ENCODE measurements around the gene FRY. TPM values are rescaled to one million over a fixed set of nuclear protein-coding genes. Genes with fewer than 3 reads are reported as not detected.

Gene FRY
- total RNA-seq, 5 donors from 2014 or later (not counting 1 experiment from before 2014, with no cell fraction given) = 11.5 to 35.3 (median 15.2) TPM

DNA sequence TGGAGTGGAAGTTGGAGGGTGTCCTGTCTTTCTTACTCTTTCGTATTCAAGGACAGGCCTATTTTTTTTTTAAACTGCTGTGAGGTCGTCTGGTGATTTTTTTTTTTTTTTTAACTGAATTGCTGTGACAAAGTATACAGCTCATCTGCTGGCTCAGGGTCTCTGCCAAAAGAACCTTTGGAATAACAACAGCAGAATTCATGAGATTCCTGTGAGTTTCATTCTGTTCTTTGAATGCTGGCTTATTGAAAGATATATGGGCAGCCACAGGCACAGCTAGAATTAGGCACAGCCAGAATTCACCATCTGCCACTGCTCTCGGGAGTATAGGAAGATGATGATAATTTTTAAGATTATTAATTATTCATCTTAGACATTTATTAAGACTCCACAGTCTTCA lies 21.4 kb upstream of the FRY start:
- Mint-ChIP-seq H3K4me1 (no peaks in the 10 kb centered on the region), H3K4me3 (no peak overlapping the region), H3K36me3 (no peaks in the 10 kb centered on the region), H3K27me3 (peaks cover 0 to 4% of the 10 kb centered on the region in 2 donors), H3K9me3 (no peaks in the 10 kb centered on the region), H3K27ac (no peak overlapping the region)
- ChIA-PET POLR2A (no interaction called here), CTCF (no interaction called here)
- Histone ChIP-seq H3K4me1 (ENCODE audit: control insufficient read depth in 1 of 2, extremely low read depth in 1 of 2, insufficient read depth in 2 of 2, low read length in 2 of 2) (no peaks in the 10 kb centered on the region), H3K4me3 (ENCODE audit: control insufficient read depth in 1 of 2, extremely low read depth in 1 of 2, low read length in 1 of 2) (no peak overlapping the region), H3K27me3 (replicated peaks in 1 of 2; ENCODE audit: control insufficient read depth in 2 of 2, extremely low read depth in 1 of 2, insufficient read depth in 2 of 2, low read length in 1 of 2) (no peaks in the 10 kb centered on the region), H3K9me3 (no peaks in the 10 kb centered on the region), H3K36me3 (ENCODE audit: control insufficient read depth in 2 of 2, extremely low read depth in 1 of 2, insufficient read depth in 1 of 2, low read length in 1 of 2) (no peaks in the 10 kb centered on the region), H3K27ac (ENCODE audit: low read length) (no peak overlapping the region)
- ATAC-seq (replicated peaks in 1 of 4) (no peak), DNase-seq (no peak)
- WGBS (ENCODE audit: insufficient coverage) = no CpG with 5 or more reads among the region's 3 CpGs

DNA sequence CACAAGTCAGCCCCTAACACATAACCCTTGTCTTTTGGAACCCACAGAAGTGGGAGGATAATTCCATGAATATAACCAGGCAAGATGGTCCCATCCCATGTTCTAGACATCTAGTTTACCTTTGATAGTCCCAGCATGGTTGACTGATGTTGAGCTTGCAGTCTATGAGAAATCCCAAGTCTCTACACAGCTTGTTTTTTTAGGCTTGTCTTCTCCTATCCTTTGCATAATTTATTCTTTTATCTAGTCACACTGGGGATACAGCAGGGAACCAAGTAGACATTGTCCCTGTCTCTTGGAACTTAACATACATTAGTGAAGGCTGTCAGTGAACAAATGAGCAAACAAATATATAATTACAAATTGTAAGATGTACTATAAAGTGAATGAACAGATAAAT lies 19.6 kb upstream of the FRY start:
- ATAC-seq (replicated peaks in 1 of 4) = no peak
- Mint-ChIP-seq H3K4me1 (no peaks in the 10 kb centered on the region), H3K36me3 (no peaks in the 10 kb centered on the region), H3K4me3 (no peak overlapping the region), H3K27ac (no peak overlapping the region), H3K9me3 (no peaks in the 10 kb centered on the region), H3K27me3 (peaks cover 0 to 4% of the 10 kb centered on the region in 2 donors)
- Histone ChIP-seq H3K27me3 (replicated peaks in 1 of 2; ENCODE audit: control insufficient read depth in 2 of 2, extremely low read depth in 1 of 2, insufficient read depth in 2 of 2, low read length in 1 of 2) (no peaks in the 10 kb centered on the region), H3K4me1 (ENCODE audit: control insufficient read depth in 1 of 2, extremely low read depth in 1 of 2, insufficient read depth in 2 of 2, low read length in 2 of 2) (no peaks in the 10 kb centered on the region), H3K4me3 (ENCODE audit: control insufficient read depth in 1 of 2, extremely low read depth in 1 of 2, low read length in 1 of 2) (no peak overlapping the region), H3K36me3 (ENCODE audit: control insufficient read depth in 2 of 2, extremely low read depth in 1 of 2, insufficient read depth in 1 of 2, low read length in 1 of 2) (no peaks in the 10 kb centered on the region), H3K27ac (ENCODE audit: low read length) (no peak overlapping the region), H3K9me3 (no peaks in the 10 kb centered on the region)
- ChIA-PET CTCF (no interaction called here), POLR2A (interaction anchor here (0.5 kb wide), 2 partner anchors 29 to 132 kb away, joined by 3 to 5 read pairs; no protein-coding TSS in a partner anchor)
- DNase-seq = no peak

DNA sequence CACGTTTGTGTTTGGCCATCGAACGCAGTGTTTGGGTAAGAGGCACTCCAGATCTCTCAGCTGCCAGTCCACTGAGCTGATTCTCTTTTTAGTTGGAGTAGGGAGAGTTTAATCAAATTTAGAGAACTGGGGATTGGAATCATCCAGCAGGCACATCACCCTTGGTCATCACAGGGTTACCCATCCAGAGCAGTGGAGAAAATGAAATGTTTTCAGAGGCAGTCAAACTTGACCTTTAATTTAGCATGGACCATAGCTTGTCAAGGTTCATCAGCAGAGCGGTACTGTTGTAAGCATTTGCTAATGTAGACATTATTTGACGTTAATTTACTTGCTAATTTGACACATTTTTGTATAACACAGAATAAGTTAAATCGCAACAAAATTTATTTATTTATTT lies 18.4 kb upstream of the FRY start:
- WGBS (ENCODE audit: insufficient coverage) = no CpG with 5 or more reads among the region's 6 CpGs
- ChIA-PET CTCF (no interaction called here), POLR2A (no interaction called here)
- H3K4me3 ChIP-seq (ENCODE audit: control insufficient read depth in 1 of 2, extremely low read depth in 1 of 2, low read length in 1 of 2) = no peak overlapping the region
- no peaks in the 10 kb centered on the region for H3K27me3 ChIP-seq (replicated peaks in 1 of 2; ENCODE audit: control insufficient read depth in 2 of 2, extremely low read depth in 1 of 2, insufficient read depth in 2 of 2, low read length in 1 of 2)
- H3K27ac ChIP-seq (ENCODE audit: low read length) = no peak overlapping the region
- no peaks in the 10 kb centered on the region for H3K36me3 Mint-ChIP-seq
- H3K9me3 Mint-ChIP-seq = no peaks in the 10 kb centered on the region
- H3K4me1 ChIP-seq (ENCODE audit: control insufficient read depth in 1 of 2, extremely low read depth in 1 of 2, insufficient read depth in 2 of 2, low read length in 2 of 2) = no peaks in the 10 kb centered on the region
- H3K9me3 ChIP-seq = no peaks in the 10 kb centered on the region
- H3K27ac Mint-ChIP-seq = no peak overlapping the region
- no peak overlapping the region for H3K4me3 Mint-ChIP-seq
- peaks cover 0 to 4% of the 10 kb centered on the region in 2 donors for H3K27me3 Mint-ChIP-seq
- H3K36me3 ChIP-seq (ENCODE audit: control insufficient read depth in 2 of 2, extremely low read depth in 1 of 2, insufficient read depth in 1 of 2, low read length in 1 of 2) = no peaks in the 10 kb centered on the region
- no peaks in the 10 kb centered on the region for H3K4me1 Mint-ChIP-seq
- no peak for DNase-seq
- ATAC-seq (replicated peaks in 1 of 4) = no peak

DNA sequence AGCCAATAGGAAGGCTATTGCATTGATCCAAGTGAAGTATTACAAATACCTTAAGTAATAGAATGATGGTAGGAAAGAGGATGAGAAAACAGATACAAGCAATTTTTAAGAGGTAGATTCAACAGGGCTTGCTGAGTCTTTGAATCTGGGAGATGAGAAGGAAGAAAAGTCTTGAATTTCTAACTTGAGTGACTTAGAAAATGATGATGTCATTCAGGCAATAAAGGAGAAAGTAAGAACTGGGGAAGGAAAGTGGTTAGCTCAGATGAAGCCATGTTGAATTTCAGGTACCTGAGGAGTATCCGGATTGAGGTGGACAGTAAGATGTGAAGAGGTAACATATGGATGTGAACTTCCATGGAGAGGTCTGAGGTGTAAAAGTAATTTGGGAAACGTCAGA lies 15.5 kb upstream of the FRY start:
- Histone ChIP-seq H3K27ac (ENCODE audit: low read length) (no peak overlapping the region), H3K36me3 (ENCODE audit: control insufficient read depth in 2 of 2, extremely low read depth in 1 of 2, insufficient read depth in 1 of 2, low read length in 1 of 2) (no peaks in the 10 kb centered on the region), H3K27me3 (replicated peaks in 1 of 2; ENCODE audit: control insufficient read depth in 2 of 2, extremely low read depth in 1 of 2, insufficient read depth in 2 of 2, low read length in 1 of 2) (no peaks in the 10 kb centered on the region), H3K4me3 (ENCODE audit: control insufficient read depth in 1 of 2, extremely low read depth in 1 of 2, low read length in 1 of 2) (no peak overlapping the region), H3K9me3 (no peaks in the 10 kb centered on the region), H3K4me1 (ENCODE audit: control insufficient read depth in 1 of 2, extremely low read depth in 1 of 2, insufficient read depth in 2 of 2, low read length in 2 of 2) (no peaks in the 10 kb centered on the region)
- Mint-ChIP-seq H3K36me3 (no peaks in the 10 kb centered on the region), H3K27ac (no peak overlapping the region), H3K4me3 (no peak overlapping the region), H3K27me3 (peaks cover 0 to 4% of the 10 kb centered on the region in 2 donors), H3K4me1 (no peaks in the 10 kb centered on the region), H3K9me3 (no peaks in the 10 kb centered on the region)
- DNase-seq (no peak), ATAC-seq (replicated peaks in 1 of 4) (no peak)
- WGBS (ENCODE audit: insufficient coverage) = 100% methylated on average over 1 of the region's 2 CpGs
- POLR2A ChIA-PET = no interaction called here
- CTCF ChIA-PET = interaction anchor here in 1 of 2 donors (0.7 kb wide), 1 partner anchor 378 kb away, joined by 3 read pairs; no protein-coding TSS in a partner anchor

DNA sequence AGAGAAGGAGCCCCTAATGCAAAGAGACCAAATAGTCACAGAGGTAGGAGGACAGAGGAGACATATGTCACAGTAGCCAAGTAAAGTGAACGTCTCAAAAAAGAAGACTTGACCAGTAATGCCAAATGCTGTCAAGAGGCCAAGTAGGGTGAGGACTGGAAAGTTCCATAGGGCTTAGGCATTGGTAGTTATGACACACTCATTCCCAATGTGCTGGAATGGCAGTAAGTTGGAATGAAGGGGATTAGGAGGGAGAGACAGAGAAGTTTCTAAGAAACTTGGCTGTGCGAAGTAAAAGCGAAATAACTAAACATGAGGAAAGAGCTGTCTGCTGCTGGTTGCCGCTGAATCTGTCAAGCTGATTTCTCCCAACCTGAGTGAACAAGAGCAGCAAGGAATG lies 14.9 kb upstream of the FRY start:
- WGBS (ENCODE audit: insufficient coverage) = 83% methylated on average over 4 of the region's 4 CpGs
- no peak for ATAC-seq (replicated peaks in 1 of 4)
- CTCF ChIA-PET = interaction anchor here in 1 of 2 donors (0.7 kb wide), 1 partner anchor 378 kb away, joined by 3 read pairs; no protein-coding TSS in a partner anchor

DNA sequence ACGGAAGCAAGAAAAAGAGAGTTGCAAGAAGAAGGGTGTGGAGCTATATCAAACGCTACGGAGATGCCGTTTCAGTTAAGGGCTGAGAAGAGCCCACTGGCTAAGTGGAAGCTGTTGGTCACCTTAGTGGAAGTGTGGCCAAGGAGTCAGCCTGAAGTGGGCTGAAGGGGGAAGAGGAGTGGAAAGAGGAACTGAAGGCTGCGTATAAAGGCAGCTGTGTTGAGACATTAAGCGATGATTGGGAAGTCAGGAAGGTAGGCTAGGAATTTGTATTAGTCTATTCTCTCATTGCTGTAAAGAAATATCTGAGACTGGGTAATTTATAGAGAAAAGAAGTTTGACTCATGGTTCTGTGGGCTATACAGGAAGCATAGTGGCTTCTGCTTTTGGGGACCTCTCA lies 14.1 kb upstream of the FRY start:
- Histone ChIP-seq H3K4me1 (ENCODE audit: control insufficient read depth in 1 of 2, extremely low read depth in 1 of 2, insufficient read depth in 2 of 2, low read length in 2 of 2) (no peaks in the 10 kb centered on the region), H3K36me3 (ENCODE audit: control insufficient read depth in 2 of 2, extremely low read depth in 1 of 2, insufficient read depth in 1 of 2, low read length in 1 of 2) (no peaks in the 10 kb centered on the region), H3K9me3 (no peaks in the 10 kb centered on the region), H3K27me3 (replicated peaks in 1 of 2; ENCODE audit: control insufficient read depth in 2 of 2, extremely low read depth in 1 of 2, insufficient read depth in 2 of 2, low read length in 1 of 2) (no peaks in the 10 kb centered on the region), H3K27ac (ENCODE audit: low read length) (no peak overlapping the region), H3K4me3 (ENCODE audit: control insufficient read depth in 1 of 2, extremely low read depth in 1 of 2, low read length in 1 of 2) (no peak overlapping the region)
- no peaks in the 10 kb centered on the region for H3K36me3 Mint-ChIP-seq
- ChIA-PET CTCF (no interaction called here), POLR2A (no interaction called here)
- DNase-seq (no peak), ATAC-seq (replicated peaks in 1 of 4) (no peak)
- no peak overlapping the region for H3K27ac Mint-ChIP-seq
- H3K4me1 Mint-ChIP-seq = no peaks in the 10 kb centered on the region
- WGBS (ENCODE audit: insufficient coverage) = 93% methylated on average over 6 of the region's 6 CpGs
- H3K27me3 Mint-ChIP-seq = no peaks in the 10 kb centered on the region
- H3K4me3 Mint-ChIP-seq = no peak overlapping the region
- H3K9me3 Mint-ChIP-seq = no peaks in the 10 kb centered on the region

More for the DNA sequence above, 14.9 kb upstream of the FRY start:
- Mint-ChIP-seq H3K27me3 (no peaks in the 10 kb centered on the region), H3K36me3 (no peaks in the 10 kb centered on the region), H3K27ac (no peak overlapping the region), H3K4me3 (no peak overlapping the region), H3K9me3 (no peaks in the 10 kb centered on the region), H3K4me1 (no peaks in the 10 kb centered on the region)
- Histone ChIP-seq H3K27me3 (replicated peaks in 1 of 2; ENCODE audit: control insufficient read depth in 2 of 2, extremely low read depth in 1 of 2, insufficient read depth in 2 of 2, low read length in 1 of 2) (no peaks in the 10 kb centered on the region), H3K4me1 (ENCODE audit: control insufficient read depth in 1 of 2, extremely low read depth in 1 of 2, insufficient read depth in 2 of 2, low read length in 2 of 2) (no peaks in the 10 kb centered on the region), H3K36me3 (ENCODE audit: control insufficient read depth in 2 of 2, extremely low read depth in 1 of 2, insufficient read depth in 1 of 2, low read length in 1 of 2) (no peaks in the 10 kb centered on the region), H3K27ac (ENCODE audit: low read length) (no peak overlapping the region), H3K4me3 (ENCODE audit: control insufficient read depth in 1 of 2, extremely low read depth in 1 of 2, low read length in 1 of 2) (no peak overlapping the region), H3K9me3 (no peaks in the 10 kb centered on the region)
- DNase-seq = no peak
- POLR2A ChIA-PET = no interaction called here

DNA sequence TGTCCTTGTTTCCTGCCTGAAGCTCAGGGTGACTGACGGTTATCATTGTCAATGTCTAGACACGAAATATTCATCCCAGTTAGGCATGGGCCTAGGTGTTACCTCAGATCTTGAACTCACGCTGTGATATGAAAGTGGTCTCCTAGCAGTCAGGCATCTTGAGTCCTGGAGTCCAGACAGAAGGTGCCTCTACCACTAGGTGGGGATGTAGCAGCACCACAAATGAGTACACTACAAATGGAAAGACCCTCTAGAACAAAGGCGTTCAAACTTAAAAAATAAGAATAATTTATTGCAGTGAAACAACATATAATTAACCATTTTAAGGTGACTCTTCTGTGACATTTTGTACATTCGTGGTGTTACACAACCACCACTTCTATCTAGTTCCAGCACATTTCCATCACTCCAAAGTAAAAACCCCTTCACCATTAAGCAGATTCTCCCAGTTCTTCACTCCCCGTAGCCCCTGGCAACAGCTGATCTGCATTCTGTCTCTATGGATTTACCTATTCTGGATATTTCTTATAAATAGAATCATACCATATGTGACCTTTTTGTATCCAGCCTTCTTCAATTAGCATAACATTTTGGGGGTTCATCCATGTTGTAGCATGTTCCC lies 11.9 kb upstream of the FRY start:
- Histone ChIP-seq H3K27ac (ENCODE audit: low read length) (no peak overlapping the region), H3K4me1 (ENCODE audit: control insufficient read depth in 1 of 2, extremely low read depth in 1 of 2, insufficient read depth in 2 of 2, low read length in 2 of 2) (no peaks in the 10 kb centered on the region), H3K36me3 (ENCODE audit: control insufficient read depth in 2 of 2, extremely low read depth in 1 of 2, insufficient read depth in 1 of 2, low read length in 1 of 2) (no peaks in the 10 kb centered on the region), H3K9me3 (no peaks in the 10 kb centered on the region), H3K4me3 (ENCODE audit: control insufficient read depth in 1 of 2, extremely low read depth in 1 of 2, low read length in 1 of 2) (no peak overlapping the region), H3K27me3 (replicated peaks in 1 of 2; ENCODE audit: control insufficient read depth in 2 of 2, extremely low read depth in 1 of 2, insufficient read depth in 2 of 2, low read length in 1 of 2) (no peaks in the 10 kb centered on the region)
- Mint-ChIP-seq H3K4me3 (no peak overlapping the region), H3K9me3 (no peaks in the 10 kb centered on the region), H3K27ac (no peak overlapping the region), H3K36me3 (no peaks in the 10 kb centered on the region), H3K4me1 (no peaks in the 10 kb centered on the region), H3K27me3 (no peaks in the 10 kb centered on the region)
- ChIA-PET POLR2A (no interaction called here), CTCF (no interaction called here)
- ATAC-seq (replicated peaks in 1 of 4) = peak in 2 of 4 experiments; percentile 63 to 77
- peak in 17 of 35 experiments; percentile 2 to 57 (median 19) for DNase-seq
- WGBS (ENCODE audit: insufficient coverage) = 55% methylated on average over 2 of the region's 6 CpGs
